ENCODE results near the gene SCLY.

Gene SCLY

DNA sequence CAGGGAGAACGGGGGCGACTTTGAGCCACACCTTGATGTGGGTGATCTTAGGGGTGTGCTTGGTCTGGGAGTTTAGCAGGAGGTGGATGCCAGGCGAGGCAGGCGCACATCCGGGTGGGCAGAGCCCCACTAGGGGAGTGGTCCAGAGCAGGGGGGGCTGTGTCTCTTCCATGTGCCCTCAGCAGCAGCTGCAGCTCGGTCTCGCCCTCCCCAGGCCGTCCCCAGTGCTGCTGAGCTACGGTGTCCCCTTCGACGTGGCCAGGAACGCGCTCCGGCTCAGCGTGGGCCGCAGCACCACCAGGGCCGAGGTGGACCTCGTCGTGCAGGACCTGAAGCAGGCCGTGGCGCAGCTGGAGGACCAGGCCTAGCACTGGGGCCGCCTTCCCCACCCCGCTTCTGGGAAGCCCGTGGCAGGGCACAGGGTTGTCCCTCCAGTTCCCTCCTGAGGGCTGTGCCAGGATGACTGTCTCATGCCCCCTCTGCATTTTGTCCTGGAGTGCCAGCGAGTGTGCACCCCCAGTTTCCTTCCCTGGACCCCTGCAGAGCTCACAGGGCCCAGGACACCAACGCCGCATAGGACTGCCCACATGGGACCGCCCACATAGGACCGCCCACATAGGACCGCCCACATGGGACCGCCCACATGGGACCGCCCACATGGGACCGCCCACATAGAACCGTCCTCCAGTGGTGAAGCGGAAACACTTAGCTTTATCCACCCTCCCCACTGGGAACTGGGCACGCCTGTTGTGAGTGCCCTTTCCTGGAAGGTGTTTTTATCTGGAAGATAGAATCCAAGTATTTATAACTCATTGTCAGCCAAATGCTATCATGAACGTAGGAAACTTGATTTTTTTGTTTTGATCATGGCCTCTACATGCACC, 37.4 kb downstream of the SCLY start:
- DNase-seq (ENCODE audit: low read depth in 2 of 2), result no peak

DNA sequence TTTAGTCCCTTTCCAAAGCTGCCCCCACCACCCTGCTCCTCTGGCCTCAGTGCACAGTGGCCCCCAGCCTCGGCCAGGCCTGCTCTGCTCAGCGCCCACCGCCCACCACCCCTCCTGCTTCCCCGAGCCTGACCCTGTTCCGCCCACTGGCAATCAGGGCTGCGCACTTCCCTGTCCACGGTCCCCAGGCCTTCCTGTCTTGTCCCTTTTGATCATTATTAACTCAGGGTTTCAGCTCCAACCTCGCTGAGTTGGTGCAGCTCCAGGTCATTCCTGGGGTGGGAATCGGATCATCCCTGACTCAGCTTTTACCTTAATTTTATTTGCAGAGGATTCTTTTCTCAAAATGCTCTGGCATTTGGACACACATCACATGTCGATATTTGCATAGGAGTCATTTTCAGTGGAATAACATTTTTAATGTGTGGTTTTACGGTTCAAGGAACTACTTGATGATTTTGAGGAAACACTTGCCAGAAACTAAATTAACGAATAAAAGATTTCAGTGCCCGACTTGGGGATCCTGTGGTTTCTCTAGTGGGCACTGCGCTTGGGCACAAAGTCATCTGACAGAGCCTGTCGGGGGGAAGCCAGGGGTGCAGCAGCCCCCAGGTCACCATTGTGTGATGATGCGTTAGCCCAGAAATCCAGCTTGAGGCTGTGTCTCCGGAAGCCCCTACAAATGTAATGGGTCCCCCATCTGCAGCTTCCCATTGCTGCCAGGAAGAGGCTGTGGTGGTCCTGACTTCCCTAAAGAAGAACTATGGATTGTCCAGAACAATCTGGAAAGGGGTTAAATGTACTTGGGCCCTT, 38.3 kb downstream of the SCLY start:
- DNase-seq (ENCODE audit: low read depth in 2 of 2), result no peak

DNA sequence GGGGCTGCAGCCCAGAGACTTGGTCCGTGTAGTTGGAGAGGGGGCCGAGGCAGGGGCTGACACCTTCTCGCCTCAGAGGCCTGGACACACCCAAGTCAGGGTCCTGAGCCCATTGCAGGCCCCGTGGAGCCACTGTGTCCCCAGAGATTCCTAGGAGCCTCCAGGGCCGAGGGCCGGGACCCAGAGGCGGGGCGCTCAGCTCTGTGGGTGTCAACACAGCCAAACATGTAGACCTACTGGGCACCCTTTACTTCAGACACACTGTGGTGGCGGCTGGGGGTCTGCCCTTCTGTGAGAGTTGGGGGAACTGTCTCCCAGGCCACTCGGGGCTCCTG, 38.9 kb downstream of the SCLY start:
- DNase-seq (ENCODE audit: low read depth in 2 of 2), result no peak

DNA sequence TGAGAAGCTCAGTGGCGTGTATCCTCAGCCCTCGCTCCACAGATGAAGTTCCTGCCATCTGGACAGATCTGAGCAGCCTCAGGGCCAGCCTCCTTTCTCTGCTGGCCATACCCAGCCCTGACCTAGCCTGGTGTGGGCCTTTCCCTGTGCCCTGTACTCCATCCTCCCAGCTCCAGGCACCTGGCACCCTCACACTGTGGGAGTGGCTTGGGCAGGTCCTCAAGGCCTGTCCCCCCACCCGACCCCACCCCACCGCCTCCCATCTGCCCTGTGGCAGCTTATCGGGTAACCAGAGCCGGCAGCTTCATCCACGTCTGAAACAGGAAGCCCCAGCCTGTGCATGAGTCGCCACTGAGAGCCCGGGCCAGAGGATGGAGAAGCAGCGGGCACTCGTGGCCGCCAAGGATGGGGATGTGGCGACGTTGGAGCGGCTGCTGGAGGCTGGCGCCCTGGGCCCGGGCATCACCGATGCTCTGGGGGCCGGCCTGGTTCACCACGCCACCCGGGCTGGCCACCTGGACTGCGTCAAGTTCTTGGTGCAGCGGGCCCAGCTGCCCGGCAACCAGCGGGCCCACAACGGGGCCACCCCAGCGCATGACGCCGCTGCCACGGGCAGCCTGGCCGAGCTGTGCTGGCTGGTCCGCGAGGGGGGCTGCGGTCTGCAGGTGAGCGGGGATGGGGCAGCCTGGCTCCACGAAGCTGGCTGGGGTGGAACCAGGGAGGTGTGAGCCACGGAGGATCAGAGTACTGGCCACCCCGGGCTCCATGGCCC, 39.4 kb downstream of the SCLY start, which contains the start of gene ESPNL:
Gene ESPNL (plus strand): TSS at position 292 of the 772 bp plus-strand sequence. CDS start 80 bp downstream, at position 372.
- no peak for DNase-seq (ENCODE audit: low read depth in 2 of 2)

DNA sequence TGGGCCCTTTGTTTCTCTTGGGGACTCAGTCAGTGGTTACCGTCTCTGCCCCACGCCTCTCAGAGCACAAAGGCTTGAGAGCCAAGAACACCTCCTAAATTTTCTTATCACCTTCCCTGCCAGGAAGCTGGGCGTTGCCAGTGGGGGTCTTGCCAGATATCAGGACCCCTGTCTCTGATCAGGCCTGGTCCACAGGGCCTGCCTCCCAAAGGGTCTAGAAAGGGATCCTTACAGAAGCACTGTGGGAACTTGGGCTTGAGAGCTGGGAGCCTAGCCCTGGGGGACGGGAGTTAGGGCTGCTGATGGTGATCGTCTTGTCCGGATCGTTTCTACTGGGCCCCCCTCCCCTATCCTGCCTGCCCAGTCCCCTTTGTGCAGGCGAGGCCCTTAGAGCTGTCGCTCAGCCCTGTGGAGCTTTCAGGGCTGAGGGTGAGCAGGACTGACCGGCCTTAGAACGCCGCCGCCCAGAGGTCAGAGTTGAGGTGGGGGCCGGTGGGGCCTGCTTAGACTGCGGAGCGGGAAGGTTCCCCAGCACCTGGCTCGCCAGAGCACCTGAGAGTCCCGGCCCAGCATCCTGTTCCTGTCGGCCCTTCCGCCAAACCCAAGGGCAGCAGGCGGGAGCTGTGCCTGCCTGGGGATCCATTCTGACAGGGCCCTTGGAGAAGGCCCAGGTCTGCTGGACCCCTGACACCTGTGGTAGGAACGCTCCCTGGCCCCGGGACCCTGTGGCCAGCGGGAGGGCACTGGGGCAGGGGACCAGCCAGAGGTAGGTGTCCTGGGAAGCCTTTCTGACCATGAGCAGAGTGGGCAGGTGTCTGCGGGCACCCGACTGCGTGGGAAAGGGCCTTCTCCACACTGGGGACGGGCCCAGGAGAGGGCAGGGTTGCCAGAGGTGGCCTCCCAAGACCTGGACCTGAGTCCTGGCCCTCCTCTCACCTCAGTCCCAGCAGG, 40.3 kb downstream of the SCLY start:
- DNase-seq (ENCODE audit: low read depth in 2 of 2), result no peak

DNA sequence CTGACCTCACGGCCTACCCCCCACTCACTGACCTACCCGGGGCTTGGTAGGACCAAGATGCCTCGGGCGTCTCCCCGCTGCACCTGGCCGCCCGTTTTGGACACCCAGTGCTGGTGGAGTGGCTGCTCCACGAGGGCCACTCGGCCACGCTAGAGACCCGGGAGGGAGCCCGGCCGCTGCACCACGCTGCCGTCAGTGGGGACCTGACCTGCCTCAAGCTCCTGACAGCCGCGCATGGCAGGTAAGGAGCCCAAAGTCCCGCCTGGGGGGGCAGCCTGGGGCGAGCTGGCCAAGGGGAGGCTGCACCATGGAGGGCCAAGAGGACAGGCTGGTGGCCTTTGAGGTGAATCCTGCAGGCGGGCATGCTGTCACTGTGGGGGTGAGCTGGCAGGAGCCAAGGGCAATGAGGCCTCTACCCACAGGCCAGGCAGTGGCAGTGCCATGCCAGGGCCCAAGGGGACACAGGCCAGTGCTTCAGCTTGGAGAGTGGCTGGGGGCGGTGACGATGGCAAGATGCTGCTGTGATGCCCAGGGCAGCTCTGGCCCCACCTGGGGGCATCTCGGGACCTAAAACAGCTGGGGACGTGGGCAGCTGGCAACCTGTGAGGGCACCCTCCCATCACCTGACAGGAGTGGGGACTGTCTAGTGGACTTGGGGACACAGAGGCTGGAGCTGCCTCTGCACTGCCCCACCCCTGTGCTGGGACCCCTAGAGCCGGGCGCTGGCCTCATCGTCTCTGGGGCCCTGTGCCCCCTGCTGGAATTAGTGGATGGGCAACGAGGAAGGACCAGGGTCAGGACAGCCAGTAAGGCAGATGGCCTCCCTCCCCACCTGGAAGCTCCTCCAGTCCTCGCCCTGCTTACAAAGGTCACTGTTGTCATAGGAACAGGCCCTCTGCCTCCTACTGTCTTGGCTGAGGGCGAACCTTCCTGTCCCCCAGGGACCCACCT, 41.4 kb downstream of the SCLY start:
- DNase-seq (ENCODE audit: low read depth in 2 of 2), result no peak

DNA sequence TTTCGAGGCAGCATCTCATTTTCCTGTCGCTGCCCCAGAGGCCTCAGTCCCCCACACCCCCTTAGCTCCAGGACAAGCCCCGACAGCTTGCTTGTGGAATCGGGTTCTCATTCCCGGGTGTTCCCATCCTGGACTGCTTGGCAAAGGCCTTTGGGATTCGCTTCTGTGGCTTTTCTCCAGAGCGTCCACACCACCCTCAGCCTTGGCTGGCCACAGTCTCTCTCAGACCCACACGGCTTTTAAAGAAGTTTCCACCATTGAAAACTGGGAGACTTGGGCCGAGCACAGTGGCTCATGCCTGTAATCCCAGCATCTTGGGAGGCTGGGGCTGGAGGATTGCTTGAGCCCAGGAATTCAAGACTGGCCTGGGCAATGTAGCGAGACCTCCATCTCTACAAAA, 42.1 kb downstream of the SCLY start:
- no peak for DNase-seq (ENCODE audit: low read depth in 2 of 2)

DNA sequence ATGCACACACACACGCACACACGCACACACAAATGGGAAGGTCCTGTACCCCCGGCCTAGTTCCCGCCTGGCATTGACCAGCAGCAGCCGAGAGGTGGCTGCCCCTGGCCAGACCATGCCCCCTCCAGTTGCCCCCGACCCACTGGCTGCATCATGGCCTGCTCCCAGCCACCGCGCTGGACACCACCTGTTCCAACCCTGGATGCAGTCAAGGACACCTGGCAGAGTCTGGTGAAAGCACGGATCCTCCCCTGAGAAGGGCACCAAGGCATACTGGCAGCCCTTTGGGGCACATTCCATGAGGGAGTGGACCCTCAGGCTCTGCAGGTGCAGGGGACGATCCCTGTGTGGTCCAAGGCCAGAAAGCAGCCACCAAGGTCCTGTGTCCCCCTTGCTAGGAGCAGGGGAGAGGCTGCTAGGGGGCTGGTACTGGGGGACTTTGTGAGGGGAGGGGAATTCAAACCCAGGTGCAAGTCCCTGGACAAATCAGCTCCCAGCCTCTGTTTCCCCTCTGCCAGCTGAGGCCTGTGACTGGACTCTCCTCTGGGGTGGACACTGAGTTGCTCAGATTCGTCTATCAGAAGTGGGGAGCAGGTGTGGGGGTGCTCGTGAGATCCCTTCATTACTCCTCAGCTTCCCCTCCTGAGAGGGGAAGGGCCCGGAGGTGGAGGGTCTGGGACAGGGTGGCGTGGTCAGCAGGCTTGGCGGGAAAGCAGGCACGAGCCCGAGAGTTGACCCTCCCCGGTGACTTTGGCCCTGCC, 42.8 kb downstream of the SCLY start:
- DNase-seq (ENCODE audit: low read depth in 2 of 2), result no peak

DNA sequence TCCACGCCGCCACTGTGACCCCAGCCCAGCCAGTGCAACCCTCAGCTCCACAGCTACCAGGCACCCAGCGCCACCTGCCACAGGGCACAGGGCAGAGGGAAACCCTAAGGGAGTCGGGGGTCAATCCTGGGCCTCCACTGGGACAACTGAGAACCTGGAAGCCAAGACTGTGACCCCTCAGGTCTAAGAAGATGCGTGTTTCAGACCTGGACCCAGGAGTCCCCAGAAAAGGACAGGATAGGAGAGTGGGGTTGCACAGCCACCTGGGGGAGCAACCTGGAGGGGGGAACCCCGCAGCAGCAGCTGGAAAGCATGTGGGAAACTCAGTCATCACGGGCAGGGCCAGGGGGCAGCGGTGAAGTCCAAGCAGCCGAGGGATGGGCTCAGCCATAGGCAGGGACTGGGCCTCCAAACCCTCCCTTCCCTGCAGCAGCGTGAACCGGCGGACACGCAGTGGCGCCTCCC, 43.5 kb downstream of the SCLY start:
- no peak for DNase-seq (ENCODE audit: low read depth in 2 of 2)

DNA sequence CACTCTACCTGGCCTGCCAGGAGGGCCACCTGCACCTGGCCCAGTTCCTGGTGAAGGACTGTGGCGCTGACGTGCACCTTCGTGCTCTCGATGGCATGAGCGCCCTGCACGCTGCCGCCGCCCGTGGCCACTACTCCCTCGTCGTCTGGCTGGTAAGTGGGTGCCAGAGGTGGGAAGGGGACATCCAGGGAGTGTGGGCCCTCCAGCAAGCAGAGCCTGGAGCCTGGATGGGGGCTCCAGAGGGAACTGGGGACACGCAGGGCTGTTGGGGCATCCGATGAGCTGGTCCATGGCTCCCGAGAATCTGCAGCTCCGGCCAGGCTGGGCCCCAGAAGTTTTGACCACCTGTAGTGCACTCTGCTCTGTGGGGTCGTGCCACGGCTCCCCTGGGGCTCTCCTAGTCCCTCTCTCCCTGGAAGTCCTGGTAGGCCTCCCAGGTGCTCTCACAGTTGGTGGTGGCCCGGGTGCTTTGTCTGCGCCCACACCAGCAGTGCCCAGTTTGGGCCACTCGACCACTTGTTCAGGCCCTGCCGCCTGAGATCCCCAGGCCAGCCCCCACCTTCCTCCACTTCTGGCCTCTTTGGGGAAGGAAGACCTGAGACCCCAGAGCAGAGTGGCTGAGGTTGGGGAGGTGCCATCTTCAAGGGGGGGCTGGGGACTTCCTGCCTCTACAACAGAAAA, 44.0 kb downstream of the SCLY start:
- no peak for DNase-seq (ENCODE audit: low read depth in 2 of 2)

DNA sequence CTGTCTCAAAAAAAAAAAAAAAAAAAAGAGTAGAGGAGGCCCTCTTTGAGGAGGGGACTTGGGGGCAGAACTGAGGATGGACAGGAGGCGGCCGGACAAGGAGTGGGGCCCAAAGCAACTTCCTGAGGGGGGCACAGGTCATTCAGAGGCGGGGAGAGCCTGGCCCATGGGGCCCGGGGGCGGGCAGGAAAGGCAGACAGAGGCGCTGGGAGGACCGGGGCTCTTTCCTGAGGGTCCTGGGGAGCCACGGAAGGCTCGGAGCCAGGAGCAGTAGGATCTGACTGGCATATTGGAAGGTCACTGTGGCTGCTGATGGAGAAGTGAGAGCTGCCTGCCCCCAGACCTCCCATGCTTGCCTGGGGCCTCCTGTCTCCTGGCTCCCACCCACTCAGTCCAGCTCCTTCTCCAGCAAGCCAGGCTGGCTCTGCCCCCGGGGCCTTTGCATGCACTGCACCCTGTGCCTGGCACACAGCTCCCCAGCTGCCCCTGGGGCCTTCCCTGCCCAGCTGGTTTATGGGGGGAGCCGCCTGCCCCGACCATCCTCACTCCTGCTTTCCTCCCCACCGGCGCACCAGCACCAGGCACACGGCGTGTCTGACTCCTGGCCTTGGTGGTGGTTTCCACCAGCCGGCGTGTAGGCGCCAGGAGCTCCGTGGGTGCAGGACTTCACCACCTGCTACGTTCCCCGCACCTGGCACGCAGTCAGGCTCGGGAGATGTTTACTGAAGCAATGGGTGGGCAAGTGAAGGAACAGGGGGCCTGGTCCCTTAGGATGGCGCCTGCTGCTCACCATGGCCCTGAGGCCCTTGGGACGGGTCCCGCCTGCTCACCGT, 44.9 kb downstream of the SCLY start:
- DNase-seq (ENCODE audit: low read depth in 2 of 2), result no peak

DNA sequence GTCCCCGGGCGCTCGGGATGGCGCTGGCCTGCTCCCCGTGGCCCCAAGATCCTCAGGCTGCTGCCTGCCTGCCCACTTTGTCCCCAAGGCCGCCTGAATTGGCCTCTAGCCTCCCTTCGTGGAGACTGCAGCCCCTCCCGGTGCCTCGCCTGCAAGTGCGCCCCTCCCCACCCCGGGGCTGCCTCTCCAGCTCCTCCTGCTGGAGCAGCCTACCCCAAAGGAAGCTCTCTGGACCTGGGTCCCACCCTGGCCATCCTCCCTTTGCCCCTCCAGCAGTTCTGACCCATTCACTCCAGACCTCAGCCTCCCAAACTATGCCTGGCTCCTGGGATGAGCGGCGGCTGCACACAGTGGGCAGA, 45.5 kb downstream of the SCLY start:
- DNase-seq (ENCODE audit: low read depth in 2 of 2), result no peak

DNA sequence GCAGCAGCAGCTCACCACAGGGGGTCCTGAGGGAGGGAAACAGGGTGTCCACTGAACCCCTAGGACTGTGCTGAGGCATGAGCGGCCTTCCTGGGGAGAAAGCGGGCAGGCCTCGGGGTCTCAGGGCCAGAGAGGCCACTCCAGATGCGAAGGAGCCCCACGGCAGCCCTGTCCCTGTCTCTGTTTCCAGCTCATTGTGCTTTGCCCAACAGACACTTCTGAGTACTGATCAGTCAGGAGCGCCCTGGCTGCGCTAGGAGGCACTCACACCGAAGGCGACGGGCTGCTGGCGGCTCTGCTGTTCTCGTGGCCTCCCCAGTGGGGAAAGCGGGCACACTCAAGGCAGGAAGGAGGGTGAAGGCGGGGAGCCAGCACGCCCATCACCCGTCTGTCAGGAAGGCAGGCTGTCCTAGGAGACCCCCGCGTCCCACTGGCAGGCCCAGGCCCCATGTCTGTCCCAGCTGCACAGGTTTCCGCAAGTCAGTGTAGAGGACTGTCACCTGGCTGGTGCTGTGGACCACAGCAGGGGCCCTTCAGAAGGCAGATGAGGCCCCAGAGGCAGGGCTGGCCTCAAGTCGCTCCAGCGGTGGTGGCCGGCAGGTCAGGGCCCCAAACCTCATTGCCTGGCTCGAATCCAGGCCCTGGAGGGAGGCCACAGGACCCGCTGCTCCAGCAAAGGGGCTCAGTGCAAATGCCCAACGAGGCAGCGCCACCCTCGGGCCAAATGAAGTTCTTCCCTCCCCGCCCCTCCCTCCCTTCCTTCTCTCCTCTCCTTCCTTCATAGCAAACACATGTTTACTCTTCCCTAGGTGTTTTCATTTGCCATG, 46.1 kb downstream of the SCLY start:
- no peak for DNase-seq (ENCODE audit: low read depth in 2 of 2)

DNA sequence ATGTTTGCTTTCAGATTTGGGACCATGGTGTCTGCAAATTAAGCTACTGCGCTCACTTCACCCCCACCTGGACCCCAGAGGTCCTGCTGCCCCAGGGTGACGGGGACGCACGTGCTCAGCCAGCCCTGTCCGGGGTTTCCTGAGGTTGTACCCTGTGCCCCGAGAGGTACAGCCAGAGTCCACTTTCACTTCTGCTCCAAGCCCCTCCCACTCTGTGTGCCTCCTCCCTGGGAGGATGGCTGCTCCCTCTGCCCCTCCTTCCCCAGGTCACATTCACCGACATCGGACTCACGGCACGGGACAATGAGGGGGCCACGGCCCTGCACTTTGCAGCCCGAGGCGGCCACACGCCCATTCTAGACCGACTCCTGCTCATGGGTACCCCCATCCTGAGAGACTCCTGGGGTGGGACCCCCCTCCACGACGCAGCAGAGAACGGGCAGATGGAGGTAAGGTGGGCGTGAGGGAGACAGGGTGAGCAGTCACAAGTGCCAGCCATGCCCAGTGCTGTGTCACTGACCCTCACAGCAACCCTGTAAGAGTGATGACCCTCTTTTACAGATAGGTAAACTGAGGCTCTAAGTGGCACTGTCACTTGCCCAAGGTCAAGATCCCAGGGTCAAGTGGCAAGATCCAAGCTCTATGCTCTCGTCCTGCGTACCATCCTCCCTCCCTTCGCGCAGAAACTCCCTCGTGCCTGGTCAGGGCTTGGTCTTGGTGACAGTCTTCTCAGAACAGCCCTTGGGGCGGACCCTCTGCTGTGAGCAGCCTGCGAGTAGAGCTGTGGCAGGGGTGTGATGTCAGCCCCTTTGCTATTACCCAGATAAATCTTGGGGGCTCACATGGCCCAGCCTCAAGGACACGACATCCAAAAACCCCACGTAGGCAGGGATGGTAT, 47.0 kb downstream of the SCLY start:
- no peak for DNase-seq (ENCODE audit: low read depth in 2 of 2)

DNA sequence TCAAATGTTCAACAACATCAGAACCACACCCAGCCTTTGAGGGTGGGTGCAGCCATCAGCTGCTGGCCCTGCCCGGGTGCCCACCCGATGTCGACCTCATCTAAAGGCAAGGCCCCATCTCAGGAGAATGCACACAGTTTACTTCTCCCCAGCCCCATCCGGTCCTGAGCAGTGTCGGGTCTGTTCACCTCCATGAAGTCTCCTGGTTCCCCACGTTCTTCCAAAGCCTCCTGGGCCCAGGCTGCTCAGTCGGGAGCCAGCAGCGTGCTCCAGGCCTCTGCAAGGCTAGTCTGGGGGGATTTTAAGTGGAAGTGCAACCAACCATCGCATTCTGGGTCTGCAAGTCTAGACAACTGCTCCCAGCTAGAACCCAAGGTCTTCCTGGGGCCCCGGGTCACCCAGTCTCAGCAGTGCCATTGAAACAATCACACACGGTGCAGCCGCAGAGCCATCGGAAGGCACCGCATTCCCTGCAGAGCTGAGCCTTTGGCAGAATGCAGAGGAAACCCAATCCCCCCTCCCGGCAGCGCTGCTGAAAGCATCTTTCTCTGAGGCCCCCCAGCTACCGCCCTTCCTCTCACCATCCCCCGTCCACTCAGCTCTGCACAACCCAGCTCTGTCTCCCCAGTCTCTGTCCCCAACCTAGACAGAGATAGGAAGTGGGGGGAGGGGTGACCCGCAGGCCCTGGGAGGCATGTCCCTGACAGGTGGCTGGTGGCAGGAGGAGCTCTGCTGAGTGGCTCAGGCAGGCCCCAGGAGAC, 47.8 kb downstream of the SCLY start:
- DNase-seq (ENCODE audit: low read depth in 2 of 2), result no peak
